GM21619 (cell line): ENCODE results near the gene TM9SF2.
"Not testable (repeated sequence)": the region's sequence is repeated elsewhere in the genome, so short reads cannot be mapped to it uniquely, and the experiment has no call there.

Source experiments
- ATAC-seq: cut with Tn5 transposase; IDR thresholded peaks from one replicate; pipeline ENCODE4 v1.9.1; 2021; ENCODE audit not compliant: unreplicated experiment

Gene TM9SF2

GRCh38 chr13:99491750-99492149, 9.5 kb upstream of the TM9SF2 start:
- ATAC-seq, result not testable (repeated sequence)

DNA sequence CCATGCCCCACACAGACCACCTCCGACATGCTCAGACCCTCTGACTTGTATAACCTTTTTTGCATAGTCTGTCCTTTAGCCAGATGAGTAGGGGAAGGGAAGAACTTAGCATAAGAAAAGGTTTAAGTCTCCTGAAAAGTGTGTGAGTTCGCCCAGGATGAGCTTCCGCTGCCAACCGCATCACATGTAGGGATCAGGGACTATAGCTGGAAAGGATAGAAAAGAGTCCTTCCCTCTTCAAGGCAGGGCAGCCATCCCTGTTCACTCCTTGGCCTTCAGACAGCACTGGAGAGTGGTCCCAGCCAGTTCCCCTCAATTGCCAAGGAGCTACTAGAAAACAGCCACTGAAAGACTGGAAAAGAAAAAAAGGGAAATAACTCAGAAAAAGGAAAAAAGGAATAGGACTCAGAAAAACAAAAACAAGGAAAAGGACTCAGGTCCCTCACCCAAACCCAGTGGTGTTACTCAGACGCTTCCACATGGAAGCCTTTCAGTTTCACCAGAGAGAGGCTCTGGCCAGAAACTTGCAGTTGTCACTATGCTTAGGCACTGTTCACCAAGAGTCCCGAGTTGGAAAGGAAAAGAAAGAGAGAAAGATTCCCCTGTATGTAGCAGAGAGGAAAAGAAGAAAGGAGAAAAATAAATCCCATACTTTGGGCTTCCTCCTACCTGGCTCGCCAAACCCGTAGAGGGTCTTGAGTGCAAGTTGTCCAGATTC, 5.6 kb upstream of the TM9SF2 start:
- no peak for ATAC-seq

- peak; percentile 43 for ATAC-seq
Measured at GRCh38 chr13:99496184-99497142, 4.8 kb upstream of the TM9SF2 start.

DNA sequence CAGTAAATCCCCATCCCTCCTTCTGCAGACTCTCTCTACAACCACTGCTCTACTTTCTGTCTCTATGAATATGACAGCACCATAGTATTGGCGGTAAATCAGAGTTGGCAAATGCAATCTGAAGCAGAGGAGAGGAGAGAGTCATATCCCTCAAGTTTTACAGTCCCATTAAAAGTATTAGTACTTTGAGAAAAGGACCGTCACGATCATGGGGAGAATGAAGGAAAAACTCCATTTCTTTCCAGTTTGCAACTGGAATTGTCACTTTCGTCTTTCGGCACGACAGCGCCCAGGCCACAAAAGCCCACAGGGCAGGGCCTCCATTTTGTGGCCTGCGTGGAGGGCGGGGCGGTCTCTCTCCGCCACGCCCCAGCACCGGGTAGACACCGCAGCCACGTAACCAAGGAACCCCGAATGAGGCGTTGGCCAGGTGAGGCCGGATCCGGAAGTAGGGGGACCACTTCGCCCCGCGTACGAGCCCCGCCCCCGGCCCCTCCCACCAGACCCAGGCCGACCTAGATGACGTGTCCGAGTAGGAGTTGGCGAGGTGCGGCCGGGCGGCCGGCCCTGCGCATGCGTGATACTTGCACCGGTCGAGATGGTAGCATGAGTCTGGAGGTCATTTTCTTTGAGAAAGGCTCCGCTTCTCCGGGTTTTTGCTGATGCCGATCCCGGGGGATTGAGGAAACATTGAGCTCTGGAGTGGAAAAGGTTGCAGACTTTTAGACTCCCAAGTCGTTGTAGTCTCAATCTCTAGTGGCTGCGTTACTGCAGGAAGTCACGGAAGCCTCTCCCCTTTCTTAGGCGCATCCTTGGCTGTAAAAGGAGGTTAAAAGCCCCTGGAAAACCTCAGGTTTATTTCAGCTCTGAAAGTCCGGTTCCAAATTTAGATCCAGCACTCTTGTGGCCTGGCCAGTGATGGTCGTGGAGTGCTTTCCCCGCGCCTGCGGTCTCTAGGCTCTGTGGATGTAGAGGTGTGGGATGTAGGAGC, 2.8 kb upstream of the TM9SF2 start:
- peak; percentile 37 for ATAC-seq

DNA sequence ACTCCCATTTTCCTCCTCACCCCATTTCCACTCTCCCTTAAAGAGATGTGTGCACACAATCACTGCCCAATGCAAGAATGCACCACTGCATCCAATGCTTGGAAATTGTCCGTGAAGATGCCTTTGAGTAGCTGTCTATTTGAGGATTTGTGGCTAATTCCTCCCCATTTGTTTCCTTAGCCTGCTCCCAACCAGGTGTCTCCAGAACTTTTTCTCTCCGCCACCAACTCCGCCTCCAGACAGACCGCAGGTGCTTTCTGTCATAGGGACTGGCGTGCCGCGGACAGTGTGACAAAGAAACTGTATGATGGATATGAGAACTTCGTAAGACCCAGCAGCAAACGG, 461 bp upstream of the TM9SF2 start:
- ATAC-seq, result peak; percentile 5

GRCh38 chr13:99501848-99502301, 603 bp downstream of the TM9SF2 start:
- ATAC-seq, result no peak

- ATAC-seq, result no peak
Measured at GRCh38 chr13:99505814-99506269, 4.6 kb downstream of the TM9SF2 start.

- peak; percentile 82 for ATAC-seq
Measured at GRCh38 chr13:99506634-99507033, 5.4 kb downstream of the TM9SF2 start.

- no peak for ATAC-seq
Measured at GRCh38 chr13:99507054-99507453, 5.8 kb downstream of the TM9SF2 start.

- ATAC-seq, result no peak
Measured at GRCh38 chr13:99507551-99507950, 6.3 kb downstream of the TM9SF2 start.

DNA sequence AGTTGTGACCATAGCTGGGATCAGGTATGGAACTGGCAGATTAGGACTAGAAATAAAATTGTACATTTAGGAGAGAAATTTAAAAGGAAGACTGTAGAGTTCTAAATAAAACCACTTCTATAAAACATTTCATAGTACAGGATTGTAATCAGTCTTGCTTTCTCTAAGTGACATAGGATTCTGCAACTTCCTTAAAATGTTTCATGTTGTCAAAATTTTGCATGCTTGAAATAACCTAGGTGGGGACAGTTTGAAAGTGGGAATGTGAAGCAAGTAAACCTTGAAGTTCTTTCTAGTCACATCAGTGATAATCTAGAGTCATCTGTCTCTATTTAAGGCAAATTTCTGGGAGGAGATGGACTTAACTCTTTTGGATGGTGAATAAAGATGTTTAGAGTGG, 6.7 kb downstream of the TM9SF2 start:
- ATAC-seq, result no peak

DNA sequence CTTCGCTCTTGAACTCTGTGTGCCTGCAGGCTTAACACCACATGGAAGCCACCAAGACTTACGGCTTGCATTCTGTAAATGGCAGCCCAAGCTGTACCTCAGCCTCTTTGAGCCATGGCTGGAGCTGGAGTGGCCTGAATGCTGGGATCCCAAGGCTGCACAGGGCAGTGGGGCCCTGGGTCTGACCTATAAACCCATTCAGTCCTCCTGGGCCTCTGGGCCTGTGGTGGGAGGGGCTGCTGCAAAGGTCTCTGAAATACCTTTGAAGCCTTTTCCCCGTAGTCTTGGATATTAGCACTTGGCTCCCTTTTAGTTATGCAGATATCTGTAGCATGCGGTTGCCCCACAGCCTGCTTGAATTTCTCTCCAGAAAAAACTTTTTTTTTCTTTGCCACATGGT, 8.2 kb downstream of the TM9SF2 start:
- no peak for ATAC-seq

- no peak for ATAC-seq
Measured at GRCh38 chr13:99514801-99515200, 13.5 kb downstream of the TM9SF2 start.

DNA sequence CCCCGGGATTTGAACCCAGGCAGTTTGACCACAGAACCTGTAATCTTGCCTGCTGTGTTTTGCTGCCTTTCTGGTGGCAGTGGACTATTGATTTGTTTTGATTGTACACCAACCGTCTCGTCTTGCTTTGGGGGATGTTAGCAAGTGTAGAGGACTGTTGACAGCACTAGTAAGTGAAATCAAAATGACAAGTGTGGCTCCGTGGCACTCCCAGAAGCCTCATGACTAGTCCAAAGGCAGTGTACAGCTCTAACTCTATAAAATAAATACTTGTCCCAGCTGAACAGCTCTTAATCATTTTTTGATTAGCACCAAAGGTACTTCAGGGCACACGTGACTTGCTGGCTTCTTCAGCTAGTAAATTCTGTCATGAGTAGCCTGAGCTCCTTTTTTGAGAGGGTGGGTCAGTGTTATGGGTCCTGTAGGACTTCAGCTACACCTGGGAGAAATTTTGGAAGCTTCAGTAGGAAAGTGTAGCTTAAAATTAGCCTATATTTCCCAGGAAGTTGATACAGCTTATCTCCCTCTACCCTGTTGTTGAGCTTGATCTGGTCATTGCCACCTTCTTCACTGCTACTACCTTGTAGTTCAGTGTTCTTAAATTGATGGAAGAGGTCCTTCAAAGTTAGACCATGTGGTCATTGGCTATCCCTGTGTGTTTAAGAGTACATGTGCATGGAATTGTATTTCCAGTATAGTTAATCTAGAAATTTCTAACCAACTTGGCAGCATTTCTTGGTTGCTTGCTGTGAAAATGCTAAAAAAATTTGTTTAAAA, 15.1 kb downstream of the TM9SF2 start:
- ATAC-seq, result no peak

- no peak for ATAC-seq
Measured at GRCh38 chr13:99517577-99517976, 16.3 kb downstream of the TM9SF2 start.

DNA sequence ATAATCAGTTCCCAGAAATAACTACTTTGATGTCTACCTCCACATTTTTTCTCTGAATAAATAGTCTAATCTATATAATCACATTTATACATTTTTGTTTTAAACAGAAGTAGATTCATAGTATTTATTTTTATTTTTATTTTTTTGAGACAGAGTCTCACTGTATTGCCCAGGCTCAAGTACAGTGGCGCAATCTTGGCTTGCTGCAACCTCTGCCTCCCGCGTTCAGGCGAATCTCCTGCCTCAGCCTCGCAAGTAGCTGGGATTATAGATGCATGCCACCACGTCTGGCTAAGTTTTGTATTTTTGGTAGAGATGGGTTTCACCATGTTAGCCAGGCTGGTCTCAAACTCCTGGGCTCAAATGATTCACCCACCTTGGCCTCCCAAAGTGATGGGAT, 16.7 kb downstream of the TM9SF2 start:
- no peak for ATAC-seq

DNA sequence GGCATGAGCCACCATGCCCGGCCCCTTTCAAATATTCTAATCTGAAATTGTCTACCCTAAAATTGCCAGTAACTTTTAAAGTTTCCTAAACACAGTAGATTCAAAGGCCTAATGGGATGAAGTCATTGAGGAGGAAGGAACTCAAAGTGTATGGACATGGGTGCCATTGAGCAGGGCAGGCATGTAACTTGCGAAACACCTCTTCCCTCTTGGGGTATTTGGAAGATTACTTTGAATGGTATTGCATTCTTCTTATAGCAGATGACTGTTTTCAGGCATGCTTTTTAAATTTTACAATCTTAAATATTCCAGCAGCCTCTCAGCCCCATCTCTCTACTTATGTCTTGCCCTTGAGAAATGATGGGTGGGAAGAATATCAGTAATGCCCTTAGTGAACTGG, 21.0 kb downstream of the TM9SF2 start:
- ATAC-seq, result no peak

DNA sequence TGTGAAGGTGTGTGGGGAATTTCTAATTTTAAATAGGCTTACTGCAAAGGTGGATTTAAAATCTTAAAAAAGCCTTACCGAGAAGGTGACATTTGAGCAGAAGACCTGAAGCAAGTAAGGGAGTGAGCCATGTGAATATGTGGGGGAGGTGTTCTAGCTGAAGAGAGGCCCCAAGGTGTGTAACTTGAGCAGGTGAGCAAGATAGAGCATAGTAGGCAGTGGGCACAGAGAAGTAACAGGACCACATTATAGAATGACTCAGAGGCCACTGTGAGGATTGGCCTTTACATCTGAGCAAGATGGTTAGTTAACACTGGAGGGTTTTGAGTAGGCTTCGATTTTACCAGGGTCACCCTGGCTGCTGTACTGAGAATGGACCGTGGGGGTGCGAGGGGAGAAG, 22.6 kb downstream of the TM9SF2 start:
- no peak for ATAC-seq

GRCh38 chr13:99525967-99526366, 24.7 kb downstream of the TM9SF2 start:
- ATAC-seq, result no peak

- no peak for ATAC-seq
Measured at GRCh38 chr13:99526549-99526948, 25.3 kb downstream of the TM9SF2 start.
